Measurements from ENCODE around the gene DHRS3. TPM values are rescaled to one million over a fixed set of nuclear protein-coding genes. Genes with fewer than 3 reads are reported as not detected.
"Not testable (repeated sequence)": the region's sequence is repeated elsewhere in the genome, so short reads cannot be mapped to it uniquely, and the experiment has no call there.

The DHRS3 gene
- total and polyA plus RNA-seq, 12 donors = 39.9 to 93.5 (median 63.7) TPM

GRCh38 chr1:12649971-12650421 is 32.0 kb upstream of the DHRS3 start:
- Histone ChIP-seq H3K4me3 (no peak overlapping the region), H3K9me3 (no peaks in the 10 kb centered on the region), H3K4me1 (peaks cover 0 to 12% (median 0%) of the 10 kb centered on the region in 9 donors), H3K36me3 (no peaks in the 10 kb centered on the region), H3K27me3 (no peaks in the 10 kb centered on the region), H3K27ac (no peak overlapping the region)
- ATAC-seq (no peak), DNase-seq (no peak)
- intact Hi-C loops (cut with DNase I) = loop anchor here in 1 of 10 donors (10.0 kb wide), 1 partner anchor 375 kb away; no protein-coding TSS in a partner anchor
- no peak for TF ChIP-seq CTCF (IDR thresholded peaks at IDR 0.05)
- 44 to 47% methylated on average over 5 of the region's 5 CpGs for WGBS, 2 donors

- intact Hi-C loops (cut with DNase I) = no loop called here
- no peaks in the 10 kb centered on the region for H3K9me3 ChIP-seq
- 85 to 90% methylated on average over 7 of the region's 7 CpGs for WGBS, 2 donors
These were observed 30.7 kb upstream of the DHRS3 start for GRCh38 chr1:12648741-12649140.

GRCh38 chr1:12645401-12645800 is 27.4 kb upstream of the DHRS3 start:
- 90 to 94% methylated on average over 9 of the region's 9 CpGs for WGBS, 2 donors
- H3K9me3 ChIP-seq = peaks cover 0 to 20% (median 11%) of the 10 kb centered on the region in 11 donors
- H3K27me3 ChIP-seq; intact Hi-C loops (cut with DNase I); H3K4me1 ChIP-seq; H3K36me3 ChIP-seq; H3K27ac ChIP-seq; H3K4me3 ChIP-seq; ATAC-seq; DNase-seq: not testable (repeated sequence)

More at GRCh38 chr1:12648741-12649140, 30.7 kb upstream of the DHRS3 start:
- Histone ChIP-seq H3K27me3 (no peaks in the 10 kb centered on the region), H3K27ac (no peak overlapping the region), H3K4me3 (no peak overlapping the region), H3K36me3 (no peaks in the 10 kb centered on the region), H3K4me1 (peaks cover 0 to 12% (median 0%) of the 10 kb centered on the region in 9 donors)
- TF ChIP-seq CTCF (IDR thresholded peaks at IDR 0.05) = no peak
- no peak for DNase-seq
- no peak for ATAC-seq

- H3K4me1 ChIP-seq = peaks cover 0 to 2% (median 0%) of the 10 kb centered on the region in 9 donors
- DNase-seq (no peak), ATAC-seq (no peak)
- WGBS, 2 donors = 86 to 92% methylated on average over 2 of the region's 2 CpGs
- H3K4me3 ChIP-seq = no peak overlapping the region
- no peak for TF ChIP-seq CTCF (IDR thresholded peaks at IDR 0.05)
- H3K27ac ChIP-seq = no peak overlapping the region
- no peaks in the 10 kb centered on the region for H3K36me3 ChIP-seq
- H3K27me3 ChIP-seq = no peaks in the 10 kb centered on the region
- peaks cover 0 to 25% (median 16%) of the 10 kb centered on the region in 11 donors for H3K9me3 ChIP-seq
- intact Hi-C loops (cut with DNase I) = no loop called here
These were observed 26.8 kb upstream of the DHRS3 start for GRCh38 chr1:12644829-12645228.

GRCh38 chr1:12644237-12644636 is 26.2 kb upstream of the DHRS3 start:
- intact Hi-C loops (cut with DNase I) = no loop called here
- H3K4me3 ChIP-seq = no peak overlapping the region
- H3K27ac ChIP-seq = no peak overlapping the region
- H3K36me3 ChIP-seq = no peaks in the 10 kb centered on the region
- DNase-seq = no peak
- H3K27me3 ChIP-seq = no peaks in the 10 kb centered on the region
- H3K4me1 ChIP-seq = no peaks in the 10 kb centered on the region
- no peak for ATAC-seq
- TF ChIP-seq CTCF (IDR thresholded peaks at IDR 0.05) = no peak
- 91% methylated on average over 2 of the region's 2 CpGs for WGBS, 2 donors
- peaks cover 0 to 31% (median 22%) of the 10 kb centered on the region in 11 donors for H3K9me3 ChIP-seq
